Ascending aorta (tissue), 2 donors: ENCODE measurements around the gene LYRM4. TPM values are rescaled to one million over a fixed set of nuclear protein-coding genes. Genes with fewer than 3 reads are reported as not detected.

Experiments
- DNase-seq, 2 donors: peaks; one replicate each; pipeline ENCODE4 v3.0.0-alpha.2; 2019; ENCODE audit warnings: low spot score in 2 of 2
- H3K27ac ChIP-seq, 2 donors: fragments of 200-600 bp; sonication (generic); one replicate each; pipeline ENCODE4 v1.5.1; 2016 to 2017; ENCODE audit warnings: mild to moderate bottlenecking in 1 of 2
- H3K27me3 ChIP-seq: fragments of 200-600 bp; sonication (generic); one replicate; pipeline ENCODE4 v1.5.1; 2017
- H3K36me3 ChIP-seq, 2 donors: fragments of 200-600 bp; sonication (generic); one replicate each; pipeline ENCODE4 v1.5.1; 2016
- H3K4me1 ChIP-seq, 2 donors: fragments of 200-600 bp; sonication (generic); one replicate each; pipeline ENCODE4 v1.5.1; 2016 to 2017; ENCODE audit warnings: mild to moderate bottlenecking in 1 of 2
- H3K4me3 ChIP-seq, 2 donors: fragments of 200-600 bp; sonication (generic); one replicate each; pipeline ENCODE4 v1.5.1; 2016 to 2017; ENCODE audit warnings: mild to moderate bottlenecking in 1 of 2
- H3K9me3 ChIP-seq, 2 donors: fragments of 200-600 bp; sonication (generic); one replicate each; pipeline ENCODE4 v1.5.1; 2016
- CTCF ChIP-seq, 3 experiments: fragments of 200-600 bp in 2 of 3; fragments of 450-650 bp in 1 of 3; sonication (generic) in 2 of 3; IDR thresholded peaks; one replicate each; pipeline ENCODE4 v1.5.1; 2016 to 2019; ENCODE audit warnings: antibody characterized with exemption in 3 of 3, mild to moderate bottlenecking in 1 of 3, moderate library complexity in 1 of 3
- intact Hi-C: fragments of 100-400 bp; cut with DNase I; formaldehyde crosslinking; loops from one replicate; pipeline ENCODE4 v1.15.1; 2023
- total RNA-seq: library from RNA; depleted of rRNA; stranded (reverse); fragments of >200 nt; gene quantifications from one replicate; pipeline ENCODE4 v1.1.0, GENCODE V29; 2016

LYRM4 gene
- total RNA-seq, 1 donor from 2014 or later = 10.5 TPM

DNA sequence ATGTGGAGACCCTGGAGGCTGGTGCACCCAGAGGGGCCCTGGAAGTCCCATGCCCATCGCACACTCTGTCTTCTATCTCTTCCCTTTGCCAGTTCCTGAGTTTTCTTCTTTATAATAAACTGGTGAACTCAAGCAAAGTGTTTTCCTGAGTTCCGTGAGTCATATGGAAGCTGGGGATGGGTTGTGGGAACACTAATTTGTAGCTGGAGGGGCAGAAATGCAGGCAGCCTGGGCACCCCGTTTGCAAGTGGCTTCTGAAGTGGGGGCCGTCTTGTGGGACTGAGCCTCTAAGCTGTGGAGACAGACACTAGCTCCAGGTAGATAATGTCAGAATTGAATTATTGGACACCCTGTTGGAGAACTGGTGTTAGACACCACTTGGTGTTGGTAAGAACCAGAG is 178.8 kb downstream of the LYRM4 start:
- Histone ChIP-seq H3K9me3 (no peaks in the 10 kb centered on the region), H3K27me3 (no peaks in the 10 kb centered on the region), H3K4me1 (peaks cover 0 to 7% of the 10 kb centered on the region in 2 donors), H3K36me3 (no peaks in the 10 kb centered on the region), H3K4me3 (no peak overlapping the region), H3K27ac (peak overlapping the region in 1 of 2 donors; percentile 39)
- no peak for DNase-seq
- intact Hi-C loops = loop anchor here (5.0 to 10.0 kb wide), 2 partner anchors 130 to 767 kb away; no protein-coding TSS in a partner anchor
- TF ChIP-seq CTCF (IDR thresholded peaks at IDR 0.05) = no peak

- intact Hi-C loops = loop anchor here (5.0 to 10.0 kb wide), 2 partner anchors 131 to 766 kb away; no protein-coding TSS in a partner anchor
- H3K4me3 ChIP-seq = no peak overlapping the region
- DNase-seq = no peak
- no peaks in the 10 kb centered on the region for H3K27me3 ChIP-seq
- no peak for TF ChIP-seq CTCF (IDR thresholded peaks at IDR 0.05)
- no peaks in the 10 kb centered on the region for H3K36me3 ChIP-seq
- no peak overlapping the region for H3K27ac ChIP-seq
- H3K4me1 ChIP-seq = peaks cover 0 to 5% of the 10 kb centered on the region in 2 donors
- H3K9me3 ChIP-seq = no peaks in the 10 kb centered on the region
Observed at GRCh38 chr6:5081182-5081581, 179.6 kb downstream of the LYRM4 start.

DNA sequence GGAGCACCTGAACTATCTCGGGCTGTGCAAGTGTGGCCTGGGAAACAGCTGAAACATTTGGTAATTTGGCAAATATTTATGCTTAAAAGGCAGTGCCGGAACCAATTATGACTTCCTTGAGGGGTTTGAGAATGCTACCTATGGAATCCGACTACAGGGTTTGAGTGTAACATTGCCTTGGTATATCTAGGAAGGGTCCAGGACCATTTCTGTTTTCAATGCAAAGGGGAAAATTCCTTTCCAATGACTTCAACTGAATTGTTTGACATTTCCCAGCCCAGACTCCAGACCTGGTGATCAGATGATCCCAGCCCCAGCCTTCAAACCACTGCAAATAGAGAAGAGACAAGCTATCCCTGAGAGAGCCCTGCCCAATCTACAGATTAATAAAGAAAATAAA is 180.2 kb downstream of the LYRM4 start:
- no peak for TF ChIP-seq CTCF (IDR thresholded peaks at IDR 0.05)
- intact Hi-C loops = loop anchor here (5.0 to 10.0 kb wide), 2 partner anchors 132 to 766 kb away; no protein-coding TSS in a partner anchor
- H3K4me1 ChIP-seq = no peaks in the 10 kb centered on the region
- no peak overlapping the region for H3K4me3 ChIP-seq
- no peak overlapping the region for H3K27ac ChIP-seq
- no peaks in the 10 kb centered on the region for H3K36me3 ChIP-seq
- H3K9me3 ChIP-seq = no peaks in the 10 kb centered on the region
- no peak for DNase-seq
- H3K27me3 ChIP-seq = no peaks in the 10 kb centered on the region

GRCh38 chr6:5079692-5080091 is 181.1 kb downstream of the LYRM4 start:
- intact Hi-C loops = loop anchor here (5.0 to 10.0 kb wide), 2 partner anchors 133 to 765 kb away; no protein-coding TSS in a partner anchor
- no peaks in the 10 kb centered on the region for H3K4me1 ChIP-seq
- DNase-seq = no peak

GRCh38 chr6:5078121-5078669 is 182.6 kb downstream of the LYRM4 start:
- no peak for DNase-seq
- Histone ChIP-seq H3K27me3 (no peaks in the 10 kb centered on the region), H3K36me3 (no peaks in the 10 kb centered on the region), H3K27ac (no peak overlapping the region), H3K9me3 (no peaks in the 10 kb centered on the region), H3K4me3 (no peak overlapping the region), H3K4me1 (no peaks in the 10 kb centered on the region)
- no peak for TF ChIP-seq CTCF (IDR thresholded peaks at IDR 0.05)
- intact Hi-C loops = no loop called here

More at GRCh38 chr6:5079692-5080091, 181.1 kb downstream of the LYRM4 start:
- no peaks in the 10 kb centered on the region for H3K36me3 ChIP-seq
- H3K27ac ChIP-seq = no peak overlapping the region
- no peaks in the 10 kb centered on the region for H3K27me3 ChIP-seq
- H3K9me3 ChIP-seq = no peaks in the 10 kb centered on the region
- no peak overlapping the region for H3K4me3 ChIP-seq
- TF ChIP-seq CTCF (IDR thresholded peaks at IDR 0.05) = no peak
